CD4-positive, alpha-beta T cell treated with Interleukin-1 beta for 1 hour (primary cell): ENCODE results near the gene DNAH7.

Experiments
- DNase-seq, 2 donors: peaks; one replicate each; pipeline ENCODE4 v3.0.0-alpha.2; 2020 to 2022

The DNAH7 gene

GRCh38 chr2:196068271-196069209 is at the start of gene DNAH7:
TSS of gene DNAH7 (minus strand) at chr2:196068837. CDS start at chr2:196068711, 126 bp downstream.
- DNase-seq, result peak; percentile 95 to 96

GRCh38 chr2:196117214-196117705 is 48.6 kb upstream of the DNAH7 start:
- DNase-seq, result no peak

- DNase-seq, result no peak
Observed at GRCh38 chr2:196113061-196113974, 44.7 kb upstream of the DNAH7 start.

- DNase-seq, result no peak
Observed at GRCh38 chr2:196112418-196113034, 43.9 kb upstream of the DNAH7 start.

GRCh38 chr2:196108604-196109003 is 40.0 kb upstream of the DNAH7 start:
- DNase-seq, result no peak

GRCh38 chr2:196105951-196106350 is 37.3 kb upstream of the DNAH7 start:
- no peak for DNase-seq

GRCh38 chr2:196104066-196104465 is 35.4 kb upstream of the DNAH7 start:
- no peak for DNase-seq

- no peak for DNase-seq
Observed at GRCh38 chr2:196103626-196104025, 35.0 kb upstream of the DNAH7 start.

- peak in 1 of 2 donors; percentile 32 for DNase-seq
Observed at GRCh38 chr2:196101325-196101991, 32.8 kb upstream of the DNAH7 start.

GRCh38 chr2:196099916-196100315 is 31.3 kb upstream of the DNAH7 start:
- DNase-seq, result no peak

- DNase-seq, result no peak
Observed at GRCh38 chr2:196097864-196098660, 29.4 kb upstream of the DNAH7 start.

- no peak for DNase-seq
Observed at GRCh38 chr2:196096982-196097745, 28.5 kb upstream of the DNAH7 start.

GRCh38 chr2:196096264-196096663 is 27.6 kb upstream of the DNAH7 start:
- no peak for DNase-seq

GRCh38 chr2:196089448-196089847 is 20.8 kb upstream of the DNAH7 start:
- DNase-seq, result peak; percentile 5 to 17

GRCh38 chr2:196088203-196088602 is 19.6 kb upstream of the DNAH7 start:
- no peak for DNase-seq

- no peak for DNase-seq
Observed at GRCh38 chr2:196086517-196087368, 18.1 kb upstream of the DNAH7 start.

- DNase-seq, result no peak
Observed at GRCh38 chr2:196083601-196084000, 15.0 kb upstream of the DNAH7 start.

- peak in 1 of 2 donors; percentile 25 for DNase-seq
Observed at GRCh38 chr2:196080526-196080925, 11.9 kb upstream of the DNAH7 start.

GRCh38 chr2:196079052-196079451 is 10.4 kb upstream of the DNAH7 start:
- DNase-seq, result no peak

GRCh38 chr2:196077821-196078220 is 9.2 kb upstream of the DNAH7 start:
- no peak for DNase-seq
